ENCODE results near the gene TMEM175.

TMEM175 gene

GRCh38 chr4:951594-952468 is 19.6 kb downstream of the TMEM175 start:
- CTCF ChIA-PET: no interaction called here
- H3K9me3 ChIP-seq (ENCODE audit: control insufficient read depth, insufficient read depth, low read depth, low read length): no peaks in the 10 kb centered on the region
- H3K4me1 ChIP-seq (ENCODE audit: control insufficient read depth, insufficient read depth, low read length): no peaks in the 10 kb centered on the region
- POLR2A ChIA-PET: no interaction called here
- TF ChIP-seq ZBTB21 (tag by site-specific recombination; IDR thresholded peaks at IDR 0.05) (no peak), PATZ1 (tag by site-specific recombination; IDR thresholded peaks at IDR 0.05) (no peak), ZNF449 (tag by site-specific recombination; IDR thresholded peaks at IDR 0.05) (no peak), ZNF341 (tag by site-specific recombination; IDR thresholded peaks at IDR 0.05; ENCODE audit: low read depth) (no peak), ZSCAN23 (tag by site-specific recombination; IDR thresholded peaks at IDR 0.05) (no peak), ZNF433 (tag by site-specific recombination; IDR thresholded peaks at IDR 0.05; ENCODE audit: low read depth) (no peak), ZBTB10 (tag by site-specific recombination; IDR thresholded peaks at IDR 0.05) (no peak)
- H3K36me3 ChIP-seq (ENCODE audit: control insufficient read depth in 2 of 2, insufficient read depth in 1 of 2, low read length in 2 of 2): peaks cover 0 to 12% of the 10 kb centered on the region in 2 experiments; a peak in 1 of 3 replicates
- H3K4me3 ChIP-seq (ENCODE audit: low read depth, low read length): no peak overlapping the region
- H3K27ac ChIP-seq (ENCODE audit: extremely low read depth, low read depth, low read length): no peak overlapping the region

GRCh38 chr4:952881-953573 is 20.8 kb downstream of the TMEM175 start:
- H3K36me3 ChIP-seq (ENCODE audit: control insufficient read depth in 2 of 2, insufficient read depth in 1 of 2, low read length in 2 of 2): peaks cover 0 to 17% of the 10 kb centered on the region in 2 experiments; a peak in 1 of 3 replicates
- H3K9me3 ChIP-seq (ENCODE audit: control insufficient read depth, insufficient read depth, low read depth, low read length): no peaks in the 10 kb centered on the region
- CTCF ChIA-PET: interaction anchor here (0.6 kb wide), 1 partner anchor 12 kb away, joined by 3 read pairs; no protein-coding TSS in a partner anchor
- H3K27ac ChIP-seq (ENCODE audit: extremely low read depth, low read depth, low read length): no peak overlapping the region
- H3K4me3 ChIP-seq (ENCODE audit: low read depth, low read length): no peak overlapping the region
- no peaks in the 10 kb centered on the region for H3K4me1 ChIP-seq (ENCODE audit: control insufficient read depth, insufficient read depth, low read length)
- POLR2A ChIA-PET: no interaction called here
- TF ChIP-seq ZNF19 (tag by site-specific recombination; IDR thresholded peaks at IDR 0.05; ENCODE audit: low read depth): no peak
- TF ChIP-seq ZNF248 (tag by site-specific recombination; IDR thresholded peaks at IDR 0.05): no peak
- no peak for TF ChIP-seq ZNF311 (tag by site-specific recombination; IDR thresholded peaks at IDR 0.05; ENCODE audit: borderline replicate concordance)
- TF ChIP-seq ZBTB48 (tag by site-specific recombination; IDR thresholded peaks at IDR 0.05): no peak
- no peak for TF ChIP-seq ZNF704 (tag by site-specific recombination; IDR thresholded peaks at IDR 0.05)
- TF ChIP-seq ZNF645 (tag by site-specific recombination; IDR thresholded peaks at IDR 0.05): no peak
- no peak for TF ChIP-seq ZBTB21 (tag by site-specific recombination; IDR thresholded peaks at IDR 0.05)
- no peak for TF ChIP-seq EGR2 (tag by site-specific recombination; IDR thresholded peaks at IDR 0.05; ENCODE audit: low read depth)
- TF ChIP-seq ZNF785 (tag by site-specific recombination; IDR thresholded peaks at IDR 0.05): no peak
- no peak for TF ChIP-seq ZNF677 (tag by site-specific recombination; IDR thresholded peaks at IDR 0.05)
- no peak for TF ChIP-seq ZNF791 (tag by site-specific recombination; IDR thresholded peaks at IDR 0.05)
- no peak for TF ChIP-seq HOXC10 (CRISPR knock-in tag; IDR thresholded peaks at IDR 0.05)

Data from HEK293 (cell line).